B cell (primary cell): ENCODE measurements around the gene KCNC1.

ENCODE experiments used
- EZH2 ChIP-seq: IDR thresholded peaks from 2 replicates; pipeline ENCODE4 v1.6.1; 2012; ENCODE audit warnings: borderline replicate concordance, low read depth, mild to moderate bottlenecking, moderate library complexity, low read length; ENCODE audit not compliant: insufficient read depth, poor library complexity, severe bottlenecking
- TF ChIP-seq, protein P1 (sequence below): fragments of 200-600 bp; IDR thresholded peaks from one replicate; pipeline ENCODE4 v1.8.0; 2022; ENCODE audit warnings: antibody characterized with exemption, mild to moderate bottlenecking

- TF ChIP-seq, protein P1, sequence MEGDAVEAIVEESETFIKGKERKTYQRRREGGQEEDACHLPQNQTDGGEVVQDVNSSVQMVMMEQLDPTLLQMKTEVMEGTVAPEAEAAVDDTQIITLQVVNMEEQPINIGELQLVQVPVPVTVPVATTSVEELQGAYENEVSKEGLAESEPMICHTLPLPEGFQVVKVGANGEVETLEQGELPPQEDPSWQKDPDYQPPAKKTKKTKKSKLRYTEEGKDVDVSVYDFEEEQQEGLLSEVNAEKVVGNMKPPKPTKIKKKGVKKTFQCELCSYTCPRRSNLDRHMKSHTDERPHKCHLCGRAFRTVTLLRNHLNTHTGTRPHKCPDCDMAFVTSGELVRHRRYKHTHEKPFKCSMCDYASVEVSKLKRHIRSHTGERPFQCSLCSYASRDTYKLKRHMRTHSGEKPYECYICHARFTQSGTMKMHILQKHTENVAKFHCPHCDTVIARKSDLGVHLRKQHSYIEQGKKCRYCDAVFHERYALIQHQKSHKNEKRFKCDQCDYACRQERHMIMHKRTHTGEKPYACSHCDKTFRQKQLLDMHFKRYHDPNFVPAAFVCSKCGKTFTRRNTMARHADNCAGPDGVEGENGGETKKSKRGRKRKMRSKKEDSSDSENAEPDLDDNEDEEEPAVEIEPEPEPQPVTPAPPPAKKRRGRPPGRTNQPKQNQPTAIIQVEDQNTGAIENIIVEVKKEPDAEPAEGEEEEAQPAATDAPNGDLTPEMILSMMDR: no peak
- TF ChIP-seq EZH2: no peak
Observed at GRCh38 chr11:17791144-17791543, 56.6 kb downstream of the KCNC1 start.
